ENCODE measurements around the gene AP5S1. TPM values are rescaled to one million over a fixed set of nuclear protein-coding genes. Genes with fewer than 3 reads are reported as not detected.

The AP5S1 gene
- total and polyA plus RNA-seq, 10 of the 15 experiments (the other 5 are each of a cell fraction or from before 2014, with no cell fraction given): 3.8 to 13.2 (median 7.8) TPM

GRCh38 chr20:3867802-3868201 lies 47.5 kb downstream of the AP5S1 start:
- DNase-seq (ENCODE audit: low read depth, low spot score) (no peak), ATAC-seq (no peak), FAIRE-seq (no peak)
- ChIA-PET CTCF (interaction anchor here (1.1 to 1.9 kb wide), 4 partner anchors 11 to 30 kb away, joined by 3 to 8 read pairs (median 4); no protein-coding TSS in a partner anchor), RAD21 (ENCODE audit: unreplicated experiment) (no interaction called here), POLR2A (interaction anchor here (0.6 kb wide), 1 partner anchor 103 kb away, joined by 3 read pairs; no protein-coding TSS in a partner anchor), SMC1A (ENCODE audit: uncharacterized antibody, unreplicated experiment) (interaction anchor here (0.8 kb wide), 1 partner anchor 13 kb away, joined by 3 read pairs; no protein-coding TSS in a partner anchor)
- WGBS (ENCODE audit: insufficient coverage, insufficient replicate concordance, low lambda C conversion rate, missing lambda C conversion rate): 23% methylated on average over 2 of the region's 2 CpGs
- in situ Hi-C loops (cut with MboI): no loop called here
- H2AFZ ChIP-seq (ENCODE audit: control insufficient read depth, low read depth, low read length): no peak overlapping the region
- H3K27me3 ChIP-seq (replicated peaks in 1 of 2; ENCODE audit: control insufficient read depth in 2 of 2, insufficient read depth in 2 of 2, low read length in 1 of 2): no peaks in the 10 kb centered on the region
- no peaks in the 10 kb centered on the region for H3K79me2 ChIP-seq (ENCODE audit: control insufficient read depth, insufficient read depth, low read length)
- TSS peak; percentile 21 for BruUV-seq (replicated peaks)
- H3K9ac ChIP-seq (ENCODE audit: control insufficient read depth, insufficient read depth, low read length): no peak overlapping the region
- intact Hi-C loops (cut with micrococcal nuclease; ENCODE audit: unreplicated experiment): no loop called here
- TF ChIP-seq WRNIP1 (IDR thresholded peaks at IDR 0.05; ENCODE audit: borderline replicate concordance, low read depth, low read length) (no peak), TARDBP (IDR thresholded peaks at IDR 0.05; ENCODE audit: borderline replicate concordance) (no peak), NR2F1 (conservative IDR thresholded peaks at IDR 0.05) (no peak), MTA3 (IDR thresholded peaks at IDR 0.05; ENCODE audit: borderline replicate concordance, low read length) (no peak), BCLAF1 (IDR thresholded peaks at IDR 0.05) (no peak), SPI1 (IDR thresholded peaks at IDR 0.05; ENCODE audit: borderline replicate concordance, insufficient read depth, low read depth, low read length) (no peak), BCL3 (IDR thresholded peaks at IDR 0.05; ENCODE audit: borderline replicate concordance, insufficient read depth, low read depth, low read length, poor library complexity, severe bottlenecking) (no peak), PML (IDR thresholded peaks at IDR 0.05; ENCODE audit: low read length) (no peak)
- no peak overlapping the region for H3K27ac ChIP-seq (ENCODE audit: control insufficient read depth, insufficient read depth)
- H3K4me2 ChIP-seq (ENCODE audit: control insufficient read depth, insufficient read depth): no peak overlapping the region
- H3K4me1 ChIP-seq (ENCODE audit: control insufficient read depth, insufficient read depth, low read length): no peaks in the 10 kb centered on the region; the same call in 1 of the 2 replicates
- peaks cover 21 to 24% of the 10 kb centered on the region in 2 experiments; a peak in 3 of 4 replicates for H3K36me3 ChIP-seq (ENCODE audit: control insufficient read depth in 2 of 2, insufficient read depth in 2 of 2, low read length in 1 of 2)
- no peak overlapping the region for H3K4me3 ChIP-seq
- H4K20me1 ChIP-seq (ENCODE audit: control insufficient read depth, insufficient read depth): no peaks in the 10 kb centered on the region
- no peaks in the 10 kb centered on the region for H3K9me3 ChIP-seq (replicated peaks; ENCODE audit: control insufficient read depth, insufficient read depth, low read length)
